Activated T-cell treated with anti-CD3 and anti-CD28 coated beads for 1 hour (primary cell): ENCODE data around the gene TPD52L1.

Source experiments
- DNase-seq: peaks from one replicate; pipeline ENCODE4 v3.0.0-alpha.2; 2020; ENCODE audit warnings: low read depth

The TPD52L1 gene

GRCh38 chr6:125245523-125246264 lies 92.1 kb downstream of the TPD52L1 start:
- DNase-seq, result no peak

- no peak for DNase-seq
These were observed 93.0 kb downstream of the TPD52L1 start for GRCh38 chr6:125246566-125246965.

GRCh38 chr6:125248136-125248535 lies 94.6 kb downstream of the TPD52L1 start:
- no peak for DNase-seq

- no peak for DNase-seq
These were observed 96.9 kb downstream of the TPD52L1 start for GRCh38 chr6:125250511-125250910.

- no peak for DNase-seq
These were observed 98.1 kb downstream of the TPD52L1 start for GRCh38 chr6:125251516-125252220.

- DNase-seq, result no peak
These were observed 99.3 kb downstream of the TPD52L1 start for GRCh38 chr6:125252891-125253290.

GRCh38 chr6:125253881-125254280 lies 100.3 kb downstream of the TPD52L1 start:
- no peak for DNase-seq

- no peak for DNase-seq
These were observed 100.7 kb downstream of the TPD52L1 start for GRCh38 chr6:125254321-125254720.

- DNase-seq, result no peak
These were observed 101.6 kb downstream of the TPD52L1 start for GRCh38 chr6:125255201-125255600.

- DNase-seq, result no peak
These were observed 103.8 kb downstream of the TPD52L1 start for GRCh38 chr6:125257351-125257750.

- DNase-seq, result no peak
These were observed 105.2 kb downstream of the TPD52L1 start for GRCh38 chr6:125258651-125259353.

- no peak for DNase-seq
These were observed 105.8 kb downstream of the TPD52L1 start for GRCh38 chr6:125259354-125259736.

- no peak for DNase-seq
These were observed 108.7 kb downstream of the TPD52L1 start for GRCh38 chr6:125262016-125263013.

GRCh38 chr6:125264476-125264875 lies 110.9 kb downstream of the TPD52L1 start:
- DNase-seq, result no peak

- no peak for DNase-seq
These were observed 114.4 kb downstream of the TPD52L1 start for GRCh38 chr6:125267806-125268523.

GRCh38 chr6:125268765-125269164 lies 115.2 kb downstream of the TPD52L1 start:
- DNase-seq, result no peak

GRCh38 chr6:125269328-125269985 lies 115.9 kb downstream of the TPD52L1 start:
- DNase-seq, result no peak

GRCh38 chr6:125270380-125270779 lies 116.8 kb downstream of the TPD52L1 start:
- DNase-seq, result no peak

- no peak for DNase-seq
These were observed 118.0 kb downstream of the TPD52L1 start for GRCh38 chr6:125271486-125272159.

GRCh38 chr6:125273251-125273650 lies 119.7 kb downstream of the TPD52L1 start:
- no peak for DNase-seq
